ENCODE data around the gene TNIP2. TPM values are rescaled to one million over a fixed set of nuclear protein-coding genes. Genes with fewer than 3 reads are reported as not detected.
A peak's percentile ranks its signal among the peaks of the same experiment; 100 is the strongest.

TNIP2 gene
- total and polyA plus RNA-seq, 2 of the 13 experiments (the other 11 are each of a cell fraction or from before 2014, with no cell fraction given), result 25.6 to 38.0 TPM

DNA sequence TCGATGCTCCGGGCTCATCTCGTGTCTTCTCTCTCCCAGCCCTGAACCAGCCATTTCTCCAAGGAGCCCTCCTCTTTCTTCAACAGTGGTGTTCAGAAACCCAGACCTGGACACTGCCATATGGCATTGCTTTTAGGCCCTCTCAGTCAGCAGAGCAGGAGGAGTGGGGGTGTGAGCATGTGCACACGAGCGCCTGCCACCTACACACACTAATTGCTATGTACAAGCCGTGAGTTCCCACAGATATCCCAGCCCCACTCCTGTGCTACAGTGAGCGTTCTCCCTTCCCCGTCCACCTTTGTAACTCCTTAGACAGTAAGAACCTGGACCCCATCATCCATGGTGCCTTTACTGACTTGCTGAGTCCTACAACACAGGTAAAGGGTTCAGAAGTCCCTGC is 53.8 kb downstream of the TNIP2 start (continued):
- TF ChIP-seq ZNF318 (CRISPR knock-in tag; IDR thresholded peaks at IDR 0.05) (no peak), JDP2 (CRISPR knock-in tag; IDR thresholded peaks at IDR 0.05; ENCODE audit: borderline replicate concordance) (no peak), SALL2 (CRISPR knock-in tag; IDR thresholded peaks at IDR 0.05) (no peak)

DNA sequence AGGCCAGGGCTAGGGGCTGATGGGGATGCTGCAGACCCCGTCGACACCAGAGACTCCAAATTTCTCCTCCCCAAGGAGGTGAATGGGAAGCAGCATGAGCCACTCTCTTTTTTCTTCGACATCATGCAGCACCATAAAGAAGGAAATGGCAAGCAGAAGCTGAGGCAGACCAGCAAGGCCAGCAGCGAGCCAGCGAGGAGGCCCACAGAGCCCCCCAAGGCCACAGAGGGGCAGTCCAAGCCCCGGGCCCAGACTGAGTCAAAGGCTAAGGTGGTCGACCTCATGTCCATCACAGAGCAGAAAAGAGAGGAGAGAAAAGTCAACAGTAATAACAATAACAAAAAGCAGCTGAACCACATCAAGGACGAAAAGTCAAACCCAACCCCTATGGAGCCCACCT is 56.1 kb downstream of the TNIP2 start:
- intact Hi-C loops (cut with micrococcal nuclease; ENCODE audit: unreplicated experiment) (no loop called here), in situ Hi-C loops (cut with HindIII; ENCODE audit: extremely low pct_ligation_motif_present, low pct_unique_long_range_greater_than_20kb) (no loop called here)
- 92% methylated on average over 8 of the region's 8 CpGs for WGBS (ENCODE audit: low lambda C conversion rate)
- no peak overlapping the region for H3K27ac ChIP-seq (ENCODE audit: extremely low read length, insufficient read depth, low read length)
- H3K4me1 ChIP-seq (ENCODE audit: insufficient read depth, low read length), result peaks cover 17% of the 10 kb centered on the region
- no peak overlapping the region for H2AFZ ChIP-seq (ENCODE audit: low read length)
- CTCF ChIA-PET (ENCODE audit: low intra/inter-chr PET ratio, low total read pairs), result no interaction called here
- H3K9ac ChIP-seq (ENCODE audit: insufficient read depth, low read depth, low read length), result no peak overlapping the region
- no peaks in the 10 kb centered on the region for H3K79me2 ChIP-seq (ENCODE audit: insufficient read depth, low read length)
- POLR2A ChIA-PET, result no interaction called here
- H3K4me3 ChIP-seq (replicated peaks in 1 of 3; ENCODE audit: insufficient read depth in 1 of 3, low read depth in 2 of 3, low read length in 3 of 3), result no peak overlapping the region
- peaks cover 34 to 73% of the 10 kb centered on the region in 2 experiments for H3K36me3 ChIP-seq (replicated peaks in 1 of 2; ENCODE audit: control insufficient read depth in 1 of 2, insufficient read depth in 2 of 2, low read length in 2 of 2)
- TSS peak; percentile 53 for BruUV-seq (replicated peaks)
- ATAC-seq (no peak), DNase-seq (ENCODE audit: low spot score) (no peak), FAIRE-seq (no peak)
- H3K27me3 ChIP-seq (ENCODE audit: control insufficient read depth in 1 of 2, insufficient read depth in 2 of 2, low read length in 2 of 2), result no peaks in the 10 kb centered on the region
- no peak overlapping the region for H3K4me2 ChIP-seq (ENCODE audit: low read depth, low read length)
- no peaks in the 10 kb centered on the region for H3K9me3 ChIP-seq (ENCODE audit: low read length)
- H4K20me1 ChIP-seq (ENCODE audit: insufficient read depth, low read length), result 0 out of 2 replicates have a peak, but pooled peaks cover 2% of the 10 kb centered on the region
- TF ChIP-seq MXI1 (IDR thresholded peaks at IDR 0.05; ENCODE audit: borderline replicate concordance, low read depth, low read length) (no peak), ZNF713 (CRISPR knock-in tag; IDR thresholded peaks at IDR 0.05) (no peak), ATRX (CRISPR knock-in tag; IDR thresholded peaks at IDR 0.05; ENCODE audit: borderline replicate concordance) (no peak), ZNF816 (CRISPR knock-in tag; IDR thresholded peaks at IDR 0.05; ENCODE audit: borderline replicate concordance) (no peak), ZNF572 (CRISPR knock-in tag; IDR thresholded peaks at IDR 0.05) (no peak), ZNF232 (CRISPR knock-in tag; IDR thresholded peaks at IDR 0.05; ENCODE audit: borderline replicate concordance) (no peak)
- TF ChIP-seq, protein P1, sequence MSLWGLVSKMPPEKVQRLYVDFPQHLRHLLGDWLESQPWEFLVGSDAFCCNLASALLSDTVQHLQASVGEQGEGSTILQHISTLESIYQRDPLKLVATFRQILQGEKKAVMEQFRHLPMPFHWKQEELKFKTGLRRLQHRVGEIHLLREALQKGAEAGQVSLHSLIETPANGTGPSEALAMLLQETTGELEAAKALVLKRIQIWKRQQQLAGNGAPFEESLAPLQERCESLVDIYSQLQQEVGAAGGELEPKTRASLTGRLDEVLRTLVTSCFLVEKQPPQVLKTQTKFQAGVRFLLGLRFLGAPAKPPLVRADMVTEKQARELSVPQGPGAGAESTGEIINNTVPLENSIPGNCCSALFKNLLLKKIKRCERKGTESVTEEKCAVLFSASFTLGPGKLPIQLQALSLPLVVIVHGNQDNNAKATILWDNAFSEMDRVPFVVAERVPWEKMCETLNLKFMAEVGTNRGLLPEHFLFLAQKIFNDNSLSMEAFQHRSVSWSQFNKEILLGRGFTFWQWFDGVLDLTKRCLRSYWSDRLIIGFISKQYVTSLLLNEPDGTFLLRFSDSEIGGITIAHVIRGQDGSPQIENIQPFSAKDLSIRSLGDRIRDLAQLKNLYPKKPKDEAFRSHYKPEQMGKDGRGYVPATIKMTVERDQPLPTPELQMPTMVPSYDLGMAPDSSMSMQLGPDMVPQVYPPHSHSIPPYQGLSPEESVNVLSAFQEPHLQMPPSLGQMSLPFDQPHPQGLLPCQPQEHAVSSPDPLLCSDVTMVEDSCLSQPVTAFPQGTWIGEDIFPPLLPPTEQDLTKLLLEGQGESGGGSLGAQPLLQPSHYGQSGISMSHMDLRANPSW (CRISPR knock-in tag; IDR thresholded peaks at IDR 0.05; ENCODE audit: borderline replicate concordance), result no peak
- TF ChIP-seq, protein P2, sequence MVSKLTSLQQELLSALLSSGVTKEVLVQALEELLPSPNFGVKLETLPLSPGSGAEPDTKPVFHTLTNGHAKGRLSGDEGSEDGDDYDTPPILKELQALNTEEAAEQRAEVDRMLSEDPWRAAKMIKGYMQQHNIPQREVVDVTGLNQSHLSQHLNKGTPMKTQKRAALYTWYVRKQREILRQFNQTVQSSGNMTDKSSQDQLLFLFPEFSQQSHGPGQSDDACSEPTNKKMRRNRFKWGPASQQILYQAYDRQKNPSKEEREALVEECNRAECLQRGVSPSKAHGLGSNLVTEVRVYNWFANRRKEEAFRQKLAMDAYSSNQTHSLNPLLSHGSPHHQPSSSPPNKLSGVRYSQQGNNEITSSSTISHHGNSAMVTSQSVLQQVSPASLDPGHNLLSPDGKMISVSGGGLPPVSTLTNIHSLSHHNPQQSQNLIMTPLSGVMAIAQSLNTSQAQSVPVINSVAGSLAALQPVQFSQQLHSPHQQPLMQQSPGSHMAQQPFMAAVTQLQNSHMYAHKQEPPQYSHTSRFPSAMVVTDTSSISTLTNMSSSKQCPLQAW (CRISPR knock-in tag; IDR thresholded peaks at IDR 0.05), result no peak
